Pancreas (tissue), 10 donors: ENCODE data around the gene TFAP2B. TPM values are rescaled to one million over a fixed set of nuclear protein-coding genes. Genes with fewer than 3 reads are reported as not detected.

ENCODE experiments used
- ATAC-seq, 4 donors: fragments of 200-7000 bp; cut with Tn5 transposase; one replicate each; pipeline versions ENCODE4 v1.8.0 to v1.9.1; 2020; ENCODE audit warnings: mild to moderate bottlenecking in 4 of 4, moderate library complexity in 4 of 4
- DNase-seq, 6 donors: peaks; one replicate each; pipeline ENCODE4 v3.0.0-alpha.2; 2020
- FAIRE-seq: peaks from 2 replicates; lab custom pipeline; 2012; peaks lifted over from hg19 to GRCh38; lab: Jason Lieb, UNC
- H3K27ac ChIP-seq, 4 donors: fragments of 200-600 bp; sonication (generic); 1 replicate in 3 of 4; 2 replicates in 1 of 4; pipeline versions ENCODE4 v1.5.0 to v1.8.0; 2020
- H3K27me3 ChIP-seq, 4 donors: fragments of 200-600 bp; one replicate each; pipeline ENCODE4 v1.8.0; 2021
- H3K36me3 ChIP-seq, 3 donors: fragments of 200-600 bp; sonication (generic) in 1 of 3; one replicate each; pipeline versions ENCODE4 v1.5.0 to v1.8.0; 2020 to 2021
- H3K4me1 ChIP-seq, 3 donors: fragments of 200-600 bp; one replicate each; pipeline ENCODE4 v1.8.0; 2021
- H3K4me3 ChIP-seq, 4 donors: fragments of 200-600 bp; sonication (generic) in 2 of 4; one replicate each; pipeline versions ENCODE4 v1.5.0 to v1.8.0; 2020 to 2021
- H3K9me3 ChIP-seq, 4 donors: fragments of 200-600 bp; one replicate each; pipeline ENCODE4 v1.8.0; 2021
- WGBS, 2 donors: extraction: QIAGEN DNeasy Blood & Tissue Kit; methylation state at CpG; one replicate each; pipeline ENCODE4 v1.1.7; 2013; 5-methylcytosine and 5-hydroxymethylcytosine counted together
- intact Hi-C, 3 donors: fragments of 100-400 bp; cut with DNase I; formaldehyde crosslinking; loops; one replicate each; pipeline versions ENCODE4 v1.11.1 to v1.14.2; 2022
- polyA plus RNA-seq, 2 donors: library from polyadenylated mRNA; stranded (reverse); fragments of 200-250 nt; gene quantifications; one replicate each; pipeline ENCODE4 v1.2.3, GENCODE V29; 2013
- total RNA-seq, 6 donors: library from RNA; stranded (reverse); fragmentation: NEBNext Ultra II Directional in 4 of 6; extraction: Animal tissue kit (Norgen Biotek cat#: 25700) in 4 of 6; gene quantifications; one replicate each; pipeline versions ENCODE4 v1.2.1 to v1.2.4, GENCODE V29; 2021 to 2023
- TF ChIP-seq, protein P1 (sequence below), 4 donors: fragments of 200-600 bp; sonication (generic) in 3 of 4; IDR thresholded peaks; one replicate each; pipeline versions ENCODE4 v1.5.0 to v1.8.0; 2021; ENCODE audit warnings: antibody characterized with exemption in 4 of 4
- donor health status: healthy with polysubstance abuse.
- donor health status: DM: no; HTN: no; CAD: no; lungs with moderate emphysema.
- donor health status: DM: no; HTN: no; CAD: no.
- donor health status: control.
- donor health status: control.
- donor health status: Bipolar disorder and iron deficiency.
- donor health status: DM: yes; HTN: yes; CAD: no.
- donor health status: DM: no; HTN: no; CAD: no.
- donor health status: DM: no; HTN: no; CAD: no.
- donor health status: DM: yes; HTN: yes; CAD: no.

The TFAP2B gene
- total and polyA plus RNA-seq, 8 donors, result not detected

DNA sequence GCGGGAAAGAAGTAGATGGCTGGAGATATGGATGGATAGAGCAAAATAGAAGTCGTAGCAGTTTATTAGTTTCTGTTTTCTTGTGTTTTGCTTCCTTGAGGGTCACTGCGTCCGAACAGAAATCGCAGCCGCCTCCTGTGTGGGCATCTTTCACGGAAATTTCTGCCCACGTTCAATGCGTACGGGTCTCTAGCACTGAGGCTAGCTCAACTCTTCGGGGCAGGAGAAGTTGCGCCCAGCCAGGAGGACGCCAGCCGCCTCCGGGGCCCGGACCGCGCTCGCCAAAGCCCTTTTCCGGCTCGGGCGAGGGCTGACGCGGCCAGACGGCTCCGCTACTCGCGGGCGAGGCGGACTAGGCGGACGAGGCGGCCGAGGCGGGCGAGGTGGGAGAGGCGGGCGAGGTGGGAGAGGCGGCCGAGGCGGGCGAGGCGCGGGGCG, 814 bp downstream of the TFAP2B start:
- intact Hi-C loops, result loop anchor here in 1 of 3 donors (10.0 kb wide), 1 partner anchor 725 kb away; no protein-coding TSS in a partner anchor
- 1 to 2% methylated on average over 45 of the region's 45 CpGs for WGBS, 2 donors

GRCh38 chr6:50819904-50820868, 1.5 kb downstream of the TFAP2B start:
- peak overlapping the region in 1 of 4 donors; percentile 23 for H3K4me3 ChIP-seq
- no peak for FAIRE-seq
- ATAC-seq, result no peak

More for the DNA sequence above, 814 bp downstream of the TFAP2B start:
- FAIRE-seq, result no peak
- Histone ChIP-seq H3K4me1 (peaks cover 0 to 15% (median 0%) of the 10 kb centered on the region in 3 donors), H3K27me3 (peaks cover 6 to 47% (median 25%) of the 10 kb centered on the region in 4 donors), H3K36me3 (no peaks in the 10 kb centered on the region), H3K27ac (no peak overlapping the region), H3K9me3 (no peaks in the 10 kb centered on the region), H3K4me3 (peak overlapping the region in 1 of 4 donors; percentile 23)
- peak in 3 of 4 donors; percentile 14 to 45 (median 41) for ATAC-seq
- TF ChIP-seq, protein P1, sequence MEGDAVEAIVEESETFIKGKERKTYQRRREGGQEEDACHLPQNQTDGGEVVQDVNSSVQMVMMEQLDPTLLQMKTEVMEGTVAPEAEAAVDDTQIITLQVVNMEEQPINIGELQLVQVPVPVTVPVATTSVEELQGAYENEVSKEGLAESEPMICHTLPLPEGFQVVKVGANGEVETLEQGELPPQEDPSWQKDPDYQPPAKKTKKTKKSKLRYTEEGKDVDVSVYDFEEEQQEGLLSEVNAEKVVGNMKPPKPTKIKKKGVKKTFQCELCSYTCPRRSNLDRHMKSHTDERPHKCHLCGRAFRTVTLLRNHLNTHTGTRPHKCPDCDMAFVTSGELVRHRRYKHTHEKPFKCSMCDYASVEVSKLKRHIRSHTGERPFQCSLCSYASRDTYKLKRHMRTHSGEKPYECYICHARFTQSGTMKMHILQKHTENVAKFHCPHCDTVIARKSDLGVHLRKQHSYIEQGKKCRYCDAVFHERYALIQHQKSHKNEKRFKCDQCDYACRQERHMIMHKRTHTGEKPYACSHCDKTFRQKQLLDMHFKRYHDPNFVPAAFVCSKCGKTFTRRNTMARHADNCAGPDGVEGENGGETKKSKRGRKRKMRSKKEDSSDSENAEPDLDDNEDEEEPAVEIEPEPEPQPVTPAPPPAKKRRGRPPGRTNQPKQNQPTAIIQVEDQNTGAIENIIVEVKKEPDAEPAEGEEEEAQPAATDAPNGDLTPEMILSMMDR (IDR thresholded peaks at IDR 0.05), result no peak
- DNase-seq, result peak in 2 of 6 donors; percentile 61 to 72

DNA sequence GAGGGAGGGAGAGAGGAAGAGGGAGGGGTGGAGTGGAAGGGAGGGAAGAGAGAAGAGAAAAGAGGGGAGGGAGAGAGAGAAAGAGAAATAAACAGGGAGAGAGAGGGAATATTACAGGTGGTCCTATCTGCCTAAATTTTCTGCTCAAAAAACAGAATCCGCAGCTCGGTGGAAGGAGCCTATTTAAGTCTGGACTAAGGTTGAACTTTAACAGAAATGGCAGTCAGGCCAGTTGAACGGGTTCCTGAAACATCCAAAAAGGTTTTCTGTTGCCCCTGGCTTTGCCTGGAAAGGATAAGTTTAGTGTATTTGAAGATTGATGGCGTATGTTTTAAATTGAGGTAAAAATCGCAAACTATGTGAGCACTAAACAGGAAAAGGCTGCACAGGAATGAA, 2.2 kb downstream of the TFAP2B start:
- no peaks in the 10 kb centered on the region for H3K36me3 ChIP-seq
- H3K27ac ChIP-seq, result no peak overlapping the region
- 3 to 4% methylated on average over 5 of the region's 5 CpGs for WGBS, 2 donors
- FAIRE-seq (no peak), DNase-seq (no peak), ATAC-seq (no peak)
- intact Hi-C loops, result no loop called here
- H3K27me3 ChIP-seq, result peaks cover 6 to 60% (median 26%) of the 10 kb centered on the region in 4 donors
- no peaks in the 10 kb centered on the region for H3K9me3 ChIP-seq
- H3K4me1 ChIP-seq, result peaks cover 0 to 15% (median 0%) of the 10 kb centered on the region in 3 donors
- TF ChIP-seq, protein P1 (IDR thresholded peaks at IDR 0.05), result no peak
- H3K4me3 ChIP-seq, result no peak overlapping the region

More at GRCh38 chr6:50819904-50820868, 1.5 kb downstream of the TFAP2B start:
- TF ChIP-seq, protein P1 (IDR thresholded peaks at IDR 0.05), result no peak
- H3K9me3 ChIP-seq, result no peaks in the 10 kb centered on the region
- peak in 1 of 6 donors; percentile 52 for DNase-seq
- H3K36me3 ChIP-seq, result no peaks in the 10 kb centered on the region
- no peak overlapping the region for H3K27ac ChIP-seq
- intact Hi-C loops, result loop anchor here in 1 of 3 donors (10.0 kb wide), 1 partner anchor 725 kb away; no protein-coding TSS in a partner anchor
- WGBS, 2 donors, result 3% methylated on average over 50 to 58 of the region's 58 CpGs
- H3K27me3 ChIP-seq, result peaks cover 6 to 54% (median 25%) of the 10 kb centered on the region in 4 donors
- H3K4me1 ChIP-seq, result peaks cover 0 to 15% (median 0%) of the 10 kb centered on the region in 3 donors

DNA sequence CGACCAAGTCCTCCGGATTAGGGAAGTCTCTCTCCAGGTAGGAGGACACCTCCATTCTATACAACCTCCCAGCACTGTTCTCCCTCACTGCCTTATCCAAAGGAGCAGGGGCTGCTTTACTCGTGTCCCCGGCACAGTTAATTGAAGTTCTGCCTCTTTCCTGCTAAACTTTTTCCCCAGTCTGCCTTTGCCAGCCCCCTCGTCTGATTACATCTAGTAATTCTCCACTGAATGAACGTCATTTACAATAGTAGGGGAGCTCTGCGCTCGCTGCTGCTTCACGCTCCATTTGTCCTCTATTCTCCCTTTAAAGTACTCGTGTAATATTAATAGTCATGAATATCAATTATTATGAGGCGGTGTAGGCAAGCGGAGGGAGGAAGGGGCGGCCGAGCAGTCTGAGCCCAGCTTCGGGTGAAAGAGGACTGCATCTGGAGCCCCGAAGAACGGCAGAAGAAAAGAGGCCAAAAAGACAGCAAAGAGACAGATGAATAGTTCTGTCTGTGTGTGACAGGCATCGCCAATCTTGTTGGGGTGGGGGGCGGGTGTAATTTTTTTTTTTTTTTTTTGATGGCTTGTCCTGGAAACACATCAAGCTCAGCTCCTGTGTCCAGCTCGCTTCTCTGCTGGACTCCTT, 2.9 kb downstream of the TFAP2B start:
- no peak for DNase-seq
- no peak for ATAC-seq
- no peaks in the 10 kb centered on the region for H3K36me3 ChIP-seq
- FAIRE-seq, result no peak
- TF ChIP-seq, protein P1 (IDR thresholded peaks at IDR 0.05), result no peak
- peaks cover 3 to 65% (median 26%) of the 10 kb centered on the region in 4 donors for H3K27me3 ChIP-seq
- H3K27ac ChIP-seq, result no peak overlapping the region
- WGBS, 2 donors, result 5 to 6% methylated on average over 20 of the region's 20 CpGs
- no peak overlapping the region for H3K4me3 ChIP-seq
- intact Hi-C loops, result no loop called here
- H3K4me1 ChIP-seq, result peaks cover 0 to 15% (median 0%) of the 10 kb centered on the region in 3 donors
- no peaks in the 10 kb centered on the region for H3K9me3 ChIP-seq
